ENCODE results near the gene CDC42BPA. TPM values are rescaled to one million over a fixed set of nuclear protein-coding genes. Genes with fewer than 3 reads are reported as not detected.
"Not testable (repeated sequence)": the region's sequence is repeated elsewhere in the genome, so short reads cannot be mapped to it uniquely, and the experiment has no call there.

CDC42BPA gene
- total RNA-seq, 1 donor from 2014 or later = 202 TPM

DNA sequence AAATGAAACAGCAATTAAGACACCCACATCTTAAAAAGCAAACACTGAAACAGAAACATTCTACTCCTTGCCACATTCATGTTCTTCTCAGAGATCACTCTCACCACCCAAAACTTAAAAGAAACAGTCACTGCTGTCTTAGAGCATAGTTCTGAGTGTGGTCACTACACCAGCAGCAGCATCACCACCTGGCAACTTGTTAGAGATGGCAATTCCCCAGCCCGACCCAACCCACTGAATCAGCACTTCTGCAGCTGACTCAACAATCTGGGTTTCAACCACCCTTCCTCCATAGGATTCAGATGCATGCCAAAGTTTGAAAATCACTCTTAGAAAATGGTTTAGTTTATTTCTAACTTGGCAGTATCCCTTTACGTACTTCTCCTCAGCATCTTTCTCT lies 126.1 kb downstream of the CDC42BPA start:
- DNase-seq = peak; percentile 24

DNA sequence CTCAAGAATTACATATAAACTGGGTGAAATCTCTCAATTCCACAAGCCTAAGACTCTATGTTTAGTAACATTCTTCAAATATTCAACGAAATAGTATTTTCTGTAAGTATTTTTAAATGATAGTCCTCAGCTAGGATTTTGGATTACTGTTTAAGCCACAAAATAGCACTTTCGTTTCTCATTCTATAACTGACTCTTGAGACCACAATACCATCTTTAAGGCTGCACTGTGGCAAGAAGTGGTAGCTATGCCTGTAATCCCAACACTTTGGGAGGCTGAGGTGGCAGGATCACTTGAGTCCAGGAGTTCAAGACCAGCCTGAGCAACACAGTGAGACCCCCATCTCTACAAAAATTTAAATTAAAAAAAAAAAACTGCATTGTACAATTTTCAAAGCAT lies 126.7 kb downstream of the CDC42BPA start:
- no peak for DNase-seq

DNA sequence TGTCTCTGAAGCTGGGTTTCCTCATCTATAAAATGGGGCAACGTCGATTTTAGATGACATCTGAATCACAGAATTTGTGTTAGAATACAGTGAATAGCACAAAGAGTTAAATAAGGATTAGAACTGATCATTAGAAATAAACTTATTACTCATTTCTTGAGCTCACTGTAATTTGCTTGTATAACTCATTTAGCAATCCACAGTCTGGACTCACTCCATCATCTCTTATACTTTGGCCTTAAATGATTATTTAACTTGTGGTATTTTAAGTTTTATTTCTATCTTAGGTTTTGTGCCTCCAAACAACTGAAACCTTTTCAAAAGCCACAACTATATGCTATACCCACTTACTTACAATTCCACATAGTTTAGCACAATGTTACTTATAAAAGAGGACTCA lies 128.0 kb downstream of the CDC42BPA start:
- DNase-seq = no peak

DNA sequence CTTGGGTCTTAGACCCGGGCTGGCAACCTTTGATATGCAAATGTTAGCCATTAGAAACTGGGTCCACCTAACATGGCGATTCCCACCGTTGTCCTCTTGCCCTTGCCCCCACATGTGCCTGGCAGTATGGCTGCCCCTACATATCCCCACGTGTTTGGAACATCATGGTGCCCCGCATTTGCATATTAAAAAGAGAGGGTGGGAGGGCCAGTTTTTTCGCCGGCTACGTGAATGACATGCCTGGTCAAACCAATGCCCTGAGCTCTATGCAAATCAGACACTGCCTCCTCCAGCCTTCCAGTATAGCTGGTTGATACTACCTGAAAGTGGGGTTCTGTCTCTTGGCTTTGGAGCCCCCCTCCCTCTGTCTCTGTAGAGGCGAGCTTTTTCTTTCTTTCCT lies 133.0 kb downstream of the CDC42BPA start:
- no peak for DNase-seq

DNA sequence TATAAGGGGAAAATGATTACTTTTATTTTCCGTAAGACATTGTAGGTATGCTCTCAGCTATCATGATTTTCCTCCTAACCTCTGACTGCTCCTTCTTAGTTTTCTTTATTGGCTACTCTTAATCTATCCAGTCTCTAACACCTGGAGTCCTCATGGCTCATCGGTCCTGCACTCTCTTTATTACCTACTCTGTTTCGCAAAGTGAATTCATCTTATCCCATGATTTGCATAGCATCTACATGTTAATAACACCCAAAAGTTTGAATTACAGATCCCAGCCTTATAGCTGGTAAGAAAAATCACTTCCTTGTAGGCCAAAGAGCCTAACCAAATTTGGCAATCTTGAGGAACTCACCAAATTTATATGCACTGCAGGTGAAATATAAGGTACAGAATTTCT lies 136.3 kb downstream of the CDC42BPA start:
- no peak for DNase-seq

DNA sequence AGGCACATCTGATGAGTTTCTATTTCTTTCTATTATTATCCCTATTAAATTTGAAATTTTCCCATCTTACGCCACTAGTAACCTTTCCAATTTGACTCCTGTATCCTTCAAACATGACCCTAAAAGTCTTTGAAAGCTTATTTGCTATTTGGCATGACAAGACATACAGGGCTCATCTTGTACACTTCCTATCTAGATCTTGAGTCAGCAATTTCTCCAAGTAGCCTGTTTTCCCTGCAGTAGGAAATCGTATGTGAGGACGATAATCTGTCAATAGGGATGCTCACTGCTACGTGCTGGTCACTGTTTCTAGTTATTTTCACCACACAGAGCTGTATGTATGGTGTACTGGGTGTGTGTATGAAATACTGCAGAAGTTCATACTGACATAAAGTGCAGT lies 142.7 kb downstream of the CDC42BPA start:
- no peak for DNase-seq

DNA sequence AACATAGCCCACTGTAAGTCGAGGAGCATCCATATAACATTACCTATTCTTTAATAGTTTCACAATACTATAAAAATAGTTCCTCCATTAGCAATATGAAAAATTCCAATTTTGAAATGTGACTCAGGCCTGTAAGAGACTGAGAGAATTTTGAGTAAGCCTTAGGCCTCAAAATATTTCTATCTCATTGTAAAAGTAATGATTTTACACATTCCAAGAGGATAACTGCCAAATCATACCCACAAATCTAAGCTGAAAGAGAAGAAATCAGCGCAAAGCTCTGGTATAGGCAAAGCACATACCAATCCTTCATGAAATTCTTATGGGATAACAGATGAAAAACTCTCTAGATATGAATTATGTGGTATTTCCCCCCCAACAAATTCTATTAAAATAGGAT lies 144.1 kb downstream of the CDC42BPA start:
- no peak for DNase-seq

DNA sequence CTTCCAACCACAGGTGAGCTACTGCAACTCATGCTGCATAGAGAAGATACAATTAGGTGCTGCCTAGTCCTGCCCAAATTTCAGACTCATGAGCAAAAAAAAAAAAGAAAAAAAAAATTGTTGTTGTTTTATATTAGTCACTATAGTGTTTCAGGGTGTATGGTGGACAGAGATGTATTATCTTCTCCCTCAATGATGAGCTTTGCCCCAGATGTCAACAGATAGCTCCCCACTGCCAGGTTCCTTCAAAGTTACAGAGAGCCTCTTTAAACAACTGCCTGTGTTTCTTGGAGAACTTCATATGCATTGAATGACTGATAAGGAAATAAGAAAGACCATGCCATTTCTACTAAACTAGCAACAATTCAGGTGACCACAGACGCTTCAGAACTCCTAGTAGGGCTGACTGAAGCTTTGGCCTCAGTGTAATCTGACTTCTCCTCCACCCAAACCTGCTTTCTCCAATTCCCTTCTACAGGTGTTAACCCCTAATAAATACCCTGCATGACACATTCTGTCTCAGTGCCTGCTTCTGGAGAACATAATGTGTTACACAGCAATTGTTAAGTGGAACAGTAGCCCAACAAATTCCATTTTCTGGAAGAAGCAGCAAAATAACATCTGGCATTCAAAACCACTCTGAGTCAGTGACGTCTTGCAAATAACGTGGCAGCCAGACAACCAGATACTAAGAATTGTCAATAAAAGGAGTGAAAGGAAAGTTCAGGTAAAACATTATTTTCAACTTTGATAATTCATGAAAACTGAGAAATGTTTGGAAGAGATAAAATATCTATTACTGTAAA lies 147.7 kb downstream of the CDC42BPA start:
- DNase-seq = no peak

DNA sequence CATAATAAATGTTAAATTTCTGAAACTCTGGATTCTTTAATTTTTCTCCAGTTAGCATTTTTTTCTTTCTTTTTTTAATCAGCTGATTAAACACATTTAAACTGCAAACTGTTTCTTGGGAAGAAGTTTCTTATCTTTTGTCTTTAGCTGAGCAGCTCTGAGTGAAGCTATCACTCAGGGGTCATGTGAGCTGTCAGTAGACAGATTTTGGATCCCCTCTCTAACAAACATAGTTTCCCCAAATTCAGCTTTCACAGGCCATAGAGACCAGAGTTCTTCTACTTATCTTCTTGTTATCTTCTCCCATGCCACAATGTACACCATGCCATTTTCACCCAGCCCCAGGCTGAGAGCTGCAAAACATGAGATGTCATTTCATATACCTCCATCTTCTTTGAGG lies 148.9 kb downstream of the CDC42BPA start:
- no peak for DNase-seq

DNA sequence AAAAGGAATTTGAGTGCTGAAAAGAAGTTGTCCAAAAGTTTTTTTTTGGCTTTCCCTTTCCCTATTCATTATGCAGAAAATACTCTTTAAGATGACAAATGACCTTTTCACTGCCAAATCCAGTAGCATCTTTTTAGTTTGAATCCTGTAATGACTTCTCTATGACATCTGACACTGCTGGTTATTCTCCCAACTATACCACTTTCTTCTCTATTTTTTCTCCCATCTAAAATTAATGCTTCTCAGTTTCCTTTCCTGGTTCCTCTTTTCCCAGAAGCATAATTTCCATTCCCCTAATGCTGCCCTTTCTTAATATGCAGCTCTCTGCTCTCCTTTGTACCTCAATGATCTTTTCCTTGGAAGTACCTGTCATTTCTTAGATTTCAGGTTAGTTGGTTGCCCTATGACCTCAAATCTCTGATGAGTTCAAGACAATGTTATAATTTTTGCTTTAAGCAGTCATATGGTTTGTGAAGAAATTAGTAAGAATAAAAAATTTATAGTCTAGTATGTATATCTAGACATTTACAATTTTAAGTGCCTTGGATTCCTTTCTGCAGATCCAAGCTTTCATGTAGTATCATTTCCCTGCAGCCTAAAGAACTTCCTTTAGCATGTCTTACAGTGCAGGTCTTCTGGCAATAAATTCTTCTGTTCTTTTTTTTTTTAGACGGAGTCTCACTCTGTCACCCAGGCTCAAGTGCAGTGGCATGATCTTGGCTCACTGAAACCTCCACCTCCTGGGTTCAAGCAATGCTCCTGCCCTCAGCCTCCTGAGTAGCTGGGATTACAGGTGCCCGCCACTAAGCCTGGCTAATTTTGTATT lies 150.8 kb downstream of the CDC42BPA start:
- DNase-seq = no peak

DNA sequence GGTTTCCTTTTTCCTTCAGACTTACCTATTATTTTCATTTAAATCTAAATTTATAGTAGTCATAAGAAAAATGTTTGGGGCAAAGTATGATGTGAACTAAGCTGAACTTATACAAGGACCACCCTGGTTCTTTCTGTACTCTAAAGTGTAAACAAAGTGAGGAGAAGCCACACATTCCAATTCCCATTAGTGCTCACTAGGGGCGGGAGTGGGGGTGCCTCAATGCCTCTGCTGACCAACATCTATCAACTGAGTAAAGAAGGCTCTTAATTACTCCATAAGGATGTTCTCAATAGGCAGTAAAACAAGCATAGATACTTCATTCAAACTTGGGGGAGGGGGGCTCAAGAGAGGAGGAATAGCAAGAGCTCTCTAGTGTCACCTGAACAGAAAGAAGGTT lies 151.7 kb downstream of the CDC42BPA start:
- DNase-seq = no peak

DNA sequence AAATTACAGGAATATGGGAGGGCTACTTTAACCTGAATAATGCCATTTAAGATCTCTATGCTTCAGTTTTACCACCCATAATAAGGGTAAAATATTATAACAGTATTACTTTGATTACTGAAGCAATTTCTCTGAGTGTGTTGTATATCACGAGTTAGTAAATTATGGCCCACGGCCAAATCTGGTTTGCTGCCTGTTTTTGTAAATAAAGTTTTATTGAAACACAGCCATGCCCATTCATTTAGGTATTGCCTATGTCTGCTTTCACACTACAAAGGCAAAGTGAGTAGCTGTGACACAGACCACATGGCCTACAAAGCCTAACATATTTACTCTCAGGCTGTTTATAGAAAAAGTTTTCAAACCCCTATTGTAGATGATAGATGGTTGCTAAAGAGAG lies 156.8 kb downstream of the CDC42BPA start:
- no peak for DNase-seq

DNA sequence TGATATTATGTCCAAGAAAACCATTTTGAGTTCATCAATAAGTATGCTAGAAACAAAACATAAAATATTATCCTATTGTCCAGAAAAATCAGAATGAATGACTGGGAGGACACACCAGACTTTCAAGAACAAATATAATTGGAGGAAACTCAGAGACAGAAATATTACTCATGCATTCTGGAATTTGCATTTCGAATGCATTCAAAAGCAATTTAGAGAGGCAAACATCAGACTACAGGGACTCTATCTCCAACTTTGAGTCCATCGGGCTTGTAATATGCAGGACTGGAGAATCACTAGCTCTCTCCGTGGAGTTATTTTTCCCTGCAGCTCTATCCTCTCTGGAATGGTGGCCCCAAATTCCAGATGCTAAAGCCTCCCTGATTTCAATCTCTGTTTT lies 161.8 kb downstream of the CDC42BPA start:
- DNase-seq = no peak

DNA sequence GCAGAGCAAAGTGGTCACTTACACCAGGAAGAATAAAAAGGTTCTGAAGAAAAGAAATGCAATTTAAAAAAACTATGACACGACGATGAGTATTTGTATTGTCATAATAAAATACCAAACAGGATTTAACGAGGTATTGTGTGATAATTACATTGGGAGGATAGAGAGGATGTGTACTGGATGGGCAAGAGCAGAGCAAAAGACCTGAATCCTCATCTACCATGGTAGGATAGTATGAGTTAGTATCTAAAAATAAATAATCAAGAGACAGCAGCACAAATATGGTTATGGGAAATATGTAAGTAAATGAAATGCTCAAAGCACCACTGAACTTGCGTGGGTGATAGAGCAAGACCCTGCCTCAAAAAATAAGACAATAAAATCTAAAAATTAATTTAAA lies 162.6 kb downstream of the CDC42BPA start:
- DNase-seq = no peak

DNA sequence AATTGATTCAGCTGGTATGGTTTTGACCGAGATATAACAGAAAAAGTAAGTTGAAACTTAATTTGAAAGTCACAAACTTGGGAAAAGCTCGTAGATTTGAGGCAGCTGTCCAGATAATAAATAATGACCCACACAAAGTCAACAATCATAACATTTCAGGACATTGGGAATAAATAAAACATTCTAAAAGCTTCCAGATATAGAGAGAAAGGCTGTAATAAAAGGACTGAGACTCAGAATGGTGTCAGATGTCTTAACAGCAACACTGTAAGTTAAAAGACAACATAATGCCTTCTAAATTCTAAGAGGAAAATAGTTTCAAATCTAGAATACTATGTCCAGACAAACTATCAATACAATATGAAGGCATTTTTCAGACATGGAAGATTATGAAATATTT lies 163.3 kb downstream of the CDC42BPA start:
- no peak for DNase-seq

DNA sequence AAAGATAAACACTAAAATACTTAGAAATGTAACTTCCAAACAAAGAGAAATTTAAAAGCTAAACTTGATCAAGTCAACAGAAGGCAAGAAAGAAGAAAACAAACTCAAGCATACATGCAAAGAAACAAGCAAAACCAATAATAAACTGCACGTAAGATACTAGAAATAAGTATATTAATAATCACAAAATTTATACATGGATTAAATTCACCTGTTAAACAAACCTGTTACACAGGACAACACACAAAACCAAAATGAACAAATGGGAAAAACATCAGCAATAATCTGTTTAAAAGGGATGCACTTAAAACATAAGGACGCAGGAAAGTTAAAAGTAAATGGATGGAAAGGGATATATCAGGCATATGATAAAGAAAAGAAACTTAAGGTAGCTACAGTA lies 165.8 kb downstream of the CDC42BPA start:
- DNase-seq = no peak

DNA sequence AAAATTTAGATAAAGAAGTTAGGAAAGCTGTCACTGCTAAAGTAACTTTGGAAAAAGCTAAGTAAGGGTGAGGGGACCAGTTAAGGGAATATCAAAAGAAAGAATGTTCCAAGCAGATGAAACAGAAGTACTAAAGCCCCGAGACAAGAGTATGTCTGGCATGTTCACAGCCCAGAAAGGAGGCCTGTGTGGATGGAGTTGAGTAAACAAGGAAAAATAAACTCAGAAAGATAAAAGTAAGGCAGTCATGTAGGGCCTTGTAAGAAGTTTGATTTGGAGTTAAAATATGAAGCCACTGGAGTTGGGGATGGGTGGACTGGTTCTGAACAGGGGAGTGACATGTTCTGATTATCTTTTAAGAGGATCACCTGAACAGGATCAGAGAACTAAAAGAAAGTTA lies 177.9 kb downstream of the CDC42BPA start:
- no peak for DNase-seq

DNA sequence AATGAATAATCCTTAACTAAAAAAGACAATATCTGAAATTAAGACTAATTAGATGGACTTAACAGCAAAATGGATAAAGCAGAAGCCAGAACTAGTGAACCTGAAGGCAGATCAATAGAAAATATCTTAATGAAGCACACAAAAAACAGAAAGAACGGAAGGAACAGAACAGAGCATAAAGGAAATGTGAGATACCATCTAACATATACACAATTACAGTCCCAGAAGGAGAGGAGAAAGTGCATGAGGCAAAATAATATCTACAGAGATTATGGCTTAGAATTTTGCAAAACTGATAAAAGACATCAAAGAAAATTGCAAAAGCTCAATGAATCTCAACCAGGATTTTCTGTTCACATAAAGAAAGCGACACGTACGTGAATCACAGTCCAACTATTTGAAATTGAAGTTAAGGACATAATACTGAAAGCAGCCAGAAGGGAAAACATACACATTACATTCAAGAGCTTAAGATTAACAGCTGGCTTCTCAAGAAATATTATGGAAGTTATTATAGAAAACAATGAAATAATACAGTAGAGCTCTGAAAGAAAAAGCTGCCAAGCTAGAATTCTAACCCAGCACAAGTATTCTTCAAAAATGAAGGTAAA lies 182.0 kb downstream of the CDC42BPA start:
- DNase-seq = no peak

DNA sequence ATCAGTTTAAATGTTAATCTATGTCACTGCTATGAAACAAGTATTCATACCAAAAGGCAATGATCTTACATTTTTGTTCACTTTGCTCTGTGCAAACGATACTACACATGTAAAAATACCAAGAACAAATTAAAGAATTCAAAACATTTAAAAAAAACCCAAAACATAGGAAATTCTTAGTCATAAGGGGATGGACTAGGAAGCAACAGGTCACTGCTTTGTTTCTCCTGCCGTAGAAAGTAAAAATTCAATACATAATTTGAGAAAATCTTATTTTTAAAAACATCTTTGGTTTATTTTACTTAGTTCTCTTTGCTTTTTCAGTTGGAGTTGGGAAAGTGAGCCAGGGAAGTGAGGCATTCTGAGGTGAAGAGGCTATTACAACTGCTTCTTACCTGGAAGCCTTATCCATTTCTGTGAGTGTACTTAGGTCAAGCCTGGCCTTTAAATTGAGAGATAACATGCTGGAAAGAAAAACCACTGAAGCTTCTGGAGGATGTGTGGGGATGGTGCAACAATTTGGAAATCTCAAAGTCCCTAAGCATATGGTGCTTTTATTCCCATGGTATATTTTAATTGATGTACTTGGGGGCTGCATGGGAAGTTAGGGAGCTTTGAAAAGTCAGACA lies 183.5 kb downstream of the CDC42BPA start:
- DNase-seq = no peak

DNA sequence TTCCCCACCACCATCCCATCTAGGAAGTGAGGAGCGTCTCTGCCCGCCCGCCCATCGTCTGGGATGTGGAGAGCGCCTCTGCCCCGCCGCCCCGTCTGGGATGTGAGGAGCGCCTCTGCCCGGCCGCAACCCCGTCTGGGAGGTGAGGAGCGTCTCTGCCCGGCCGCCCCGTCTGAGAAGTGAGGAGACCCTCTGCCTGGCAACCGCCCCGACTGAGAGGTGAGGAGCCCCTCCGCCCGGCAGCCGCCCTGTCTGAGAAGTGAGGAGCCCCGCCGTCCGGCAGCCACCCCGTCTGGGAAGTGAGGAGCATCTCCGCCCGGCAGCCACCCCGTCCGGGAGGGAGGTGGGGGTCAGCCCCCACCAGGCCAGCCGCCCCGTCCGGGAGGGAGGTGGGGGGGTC lies 185.6 kb downstream of the CDC42BPA start:
- not testable (repeated sequence) for DNase-seq

DNA sequence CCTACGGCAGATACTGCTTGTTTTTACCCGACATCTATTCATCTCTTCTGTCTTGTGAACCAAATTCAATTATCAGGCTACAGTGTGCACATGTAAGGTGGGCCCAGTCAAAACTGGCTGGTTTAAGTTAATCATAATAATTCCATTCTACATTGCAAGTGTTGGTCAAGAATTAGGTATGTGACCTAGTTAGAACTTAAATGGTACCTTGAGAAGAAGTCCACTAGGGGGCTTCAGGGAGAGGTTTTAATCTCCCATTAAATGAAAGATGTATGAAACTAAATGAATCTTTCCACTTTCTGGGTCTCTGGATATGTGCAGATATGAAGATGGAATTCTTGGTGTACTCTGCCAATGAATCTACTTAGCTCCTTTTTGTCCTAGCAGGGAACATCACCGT lies 187.1 kb downstream of the CDC42BPA start:
- no peak for DNase-seq

DNA sequence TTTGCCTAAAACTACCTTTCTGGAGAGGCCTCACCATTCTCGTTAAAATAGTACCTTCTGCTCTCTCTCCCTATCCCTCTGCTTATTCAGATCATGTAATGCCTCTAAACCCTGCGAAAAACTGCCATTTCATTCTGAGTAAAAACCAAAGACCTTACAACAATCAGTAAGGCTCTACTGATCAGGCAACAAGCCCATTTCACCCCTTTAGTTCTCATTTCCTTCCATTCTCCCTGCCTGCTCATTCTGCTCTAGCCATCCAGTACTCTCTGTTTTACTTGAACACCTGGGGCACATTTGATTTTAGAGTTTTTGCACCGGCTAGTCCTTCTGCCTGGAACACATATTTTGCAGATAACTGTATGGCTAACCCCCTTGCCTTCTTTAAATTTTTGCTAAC lies 190.4 kb downstream of the CDC42BPA start:
- DNase-seq = no peak

All from occipital lobe (tissue), 2 donors.